GM19455 (cell line): ENCODE measurements around the gene AHCYL1.

Experiments used
- ATAC-seq: cut with Tn5 transposase; IDR thresholded peaks from one replicate; pipeline ENCODE4 v1.9.1; 2021; ENCODE audit not compliant: unreplicated experiment

The AHCYL1 gene

GRCh38 chr1:110034451-110035235, 50.1 kb downstream of the AHCYL1 start, which contains the start of gene STRIP1:
Gene STRIP1 (plus strand): TSS chr1:110034624. CDS start chr1:110034638, 14 bp downstream.
- ATAC-seq = peak; percentile 90

GRCh38 chr1:110035236-110035752, 50.7 kb downstream of the AHCYL1 start:
- ATAC-seq = no peak

- no peak for ATAC-seq
Observed at GRCh38 chr1:110038271-110038670, 53.7 kb downstream of the AHCYL1 start.

GRCh38 chr1:110039641-110040040, 55.1 kb downstream of the AHCYL1 start:
- no peak for ATAC-seq

GRCh38 chr1:110040548-110040947, 56.0 kb downstream of the AHCYL1 start:
- ATAC-seq = no peak

GRCh38 chr1:110043016-110043415, 58.5 kb downstream of the AHCYL1 start:
- no peak for ATAC-seq

GRCh38 chr1:110047463-110047862, 62.9 kb downstream of the AHCYL1 start:
- no peak for ATAC-seq

GRCh38 chr1:110048240-110048639, 63.7 kb downstream of the AHCYL1 start:
- ATAC-seq = no peak

GRCh38 chr1:110048923-110049601, 64.5 kb downstream of the AHCYL1 start:
- ATAC-seq = no peak

- no peak for ATAC-seq
Observed at GRCh38 chr1:110049801-110050601, 65.4 kb downstream of the AHCYL1 start.

- ATAC-seq = no peak
Observed at GRCh38 chr1:110050602-110051261, 66.2 kb downstream of the AHCYL1 start.

GRCh38 chr1:110051262-110051648, 66.7 kb downstream of the AHCYL1 start:
- no peak for ATAC-seq

GRCh38 chr1:110053552-110054428, 69.2 kb downstream of the AHCYL1 start:
- ATAC-seq = no peak

- ATAC-seq = no peak
Observed at GRCh38 chr1:110055493-110056284, 71.1 kb downstream of the AHCYL1 start.

GRCh38 chr1:110056285-110056683, 71.7 kb downstream of the AHCYL1 start:
- ATAC-seq = no peak

- ATAC-seq = no peak
Observed at GRCh38 chr1:110056776-110057175, 72.2 kb downstream of the AHCYL1 start.

GRCh38 chr1:110057963-110058518, 73.5 kb downstream of the AHCYL1 start:
- ATAC-seq = no peak

GRCh38 chr1:110058591-110058990, 74.0 kb downstream of the AHCYL1 start:
- ATAC-seq = no peak
